HT1080 (cell line): ENCODE results near the gene ROGDI. TPM values are rescaled to one million over a fixed set of nuclear protein-coding genes. Genes with fewer than 3 reads are reported as not detected.

Source experiments
- DNase-seq: peaks from one replicate; pipeline ENCODE4 v3.0.0-alpha.2; 2015; ENCODE audit warnings: low read depth
- total RNA-seq: library from RNA; depleted of rRNA; stranded (reverse); fragments of >200 nt; shearing (Covaris generic); gene quantifications from 2 replicates; pipeline ENCODE4 v1.2.3, GENCODE V29; 2014

Gene ROGDI
- total RNA-seq, 1 experiment from 2014 or later: 5.7 TPM

DNA sequence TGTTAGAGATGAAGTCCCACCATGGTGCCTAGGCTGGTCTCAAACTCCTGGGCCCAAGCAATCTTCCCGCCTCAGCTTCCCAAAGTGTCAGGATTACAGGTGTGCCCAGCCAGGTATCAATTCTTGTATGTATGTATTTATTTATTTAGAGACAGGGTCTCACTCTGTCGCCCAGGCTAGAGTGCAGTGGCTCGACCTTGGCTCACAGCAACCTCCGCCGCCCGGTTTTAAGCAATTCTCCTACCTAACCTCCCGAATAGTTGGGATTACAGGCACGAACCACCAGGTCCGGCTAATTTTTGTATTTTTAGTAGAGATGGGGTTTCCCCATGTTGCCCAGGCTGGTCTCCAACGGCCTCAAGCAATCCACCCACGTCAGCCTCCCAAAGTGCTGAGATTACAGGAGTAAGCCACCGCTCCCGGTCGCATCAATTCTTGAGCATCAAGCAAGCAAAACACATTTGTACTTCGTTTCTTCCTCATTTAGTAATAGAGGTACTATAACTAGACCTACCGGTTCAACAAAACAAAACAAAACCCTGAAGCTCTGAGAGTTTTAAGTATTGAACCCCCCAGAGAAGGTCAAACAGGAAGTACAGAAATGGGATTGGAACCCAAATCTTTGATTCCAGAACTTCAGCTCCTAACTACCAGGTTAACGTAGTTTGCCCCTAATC is 34.4 kb downstream of the ROGDI start:
- DNase-seq: no peak

DNA sequence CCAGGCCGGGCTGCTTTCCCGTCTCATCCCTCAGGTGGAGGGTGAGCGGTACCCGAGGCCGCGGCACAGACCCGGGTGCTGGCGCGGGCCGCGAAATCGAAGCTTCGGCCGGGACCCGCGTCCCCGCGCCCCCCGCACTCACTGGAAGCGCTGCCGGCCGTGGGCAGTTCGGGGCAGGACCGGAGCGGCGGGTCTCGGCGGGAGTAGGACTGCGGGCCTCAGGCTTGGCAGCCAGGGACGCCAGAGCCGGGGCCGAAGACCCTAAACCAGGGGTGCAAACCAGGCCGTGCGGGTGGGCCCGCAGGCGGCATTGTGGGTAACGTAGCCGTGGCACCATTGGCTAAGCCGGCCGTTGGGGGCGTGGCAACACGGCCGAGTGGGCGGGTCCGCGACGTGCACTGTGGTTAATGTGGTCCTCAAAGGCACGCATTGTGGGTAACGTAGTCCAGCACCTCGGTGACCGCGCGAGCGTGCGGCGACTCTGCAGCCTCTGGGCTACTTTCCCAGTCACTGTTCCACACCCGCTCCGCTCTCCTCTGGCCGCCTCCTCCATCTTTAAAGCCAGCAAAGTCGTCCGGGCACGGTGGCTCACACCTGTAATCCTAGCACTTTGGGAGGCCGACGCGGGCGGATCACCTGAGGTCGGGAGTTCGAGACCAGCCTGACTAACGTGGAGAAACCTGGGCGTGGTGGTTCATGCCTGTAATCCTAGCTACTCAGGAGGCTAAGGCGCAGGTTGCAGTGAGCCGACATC is 35.4 kb downstream of the ROGDI start, which contains the start of gene ZNF500:
ZNF500 (minus strand) TSS at position 288 of the 754 bp plus-strand sequence. CDS start 1,184 bp downstream, outside the sequence.
- peak; percentile 95 for DNase-seq

DNA sequence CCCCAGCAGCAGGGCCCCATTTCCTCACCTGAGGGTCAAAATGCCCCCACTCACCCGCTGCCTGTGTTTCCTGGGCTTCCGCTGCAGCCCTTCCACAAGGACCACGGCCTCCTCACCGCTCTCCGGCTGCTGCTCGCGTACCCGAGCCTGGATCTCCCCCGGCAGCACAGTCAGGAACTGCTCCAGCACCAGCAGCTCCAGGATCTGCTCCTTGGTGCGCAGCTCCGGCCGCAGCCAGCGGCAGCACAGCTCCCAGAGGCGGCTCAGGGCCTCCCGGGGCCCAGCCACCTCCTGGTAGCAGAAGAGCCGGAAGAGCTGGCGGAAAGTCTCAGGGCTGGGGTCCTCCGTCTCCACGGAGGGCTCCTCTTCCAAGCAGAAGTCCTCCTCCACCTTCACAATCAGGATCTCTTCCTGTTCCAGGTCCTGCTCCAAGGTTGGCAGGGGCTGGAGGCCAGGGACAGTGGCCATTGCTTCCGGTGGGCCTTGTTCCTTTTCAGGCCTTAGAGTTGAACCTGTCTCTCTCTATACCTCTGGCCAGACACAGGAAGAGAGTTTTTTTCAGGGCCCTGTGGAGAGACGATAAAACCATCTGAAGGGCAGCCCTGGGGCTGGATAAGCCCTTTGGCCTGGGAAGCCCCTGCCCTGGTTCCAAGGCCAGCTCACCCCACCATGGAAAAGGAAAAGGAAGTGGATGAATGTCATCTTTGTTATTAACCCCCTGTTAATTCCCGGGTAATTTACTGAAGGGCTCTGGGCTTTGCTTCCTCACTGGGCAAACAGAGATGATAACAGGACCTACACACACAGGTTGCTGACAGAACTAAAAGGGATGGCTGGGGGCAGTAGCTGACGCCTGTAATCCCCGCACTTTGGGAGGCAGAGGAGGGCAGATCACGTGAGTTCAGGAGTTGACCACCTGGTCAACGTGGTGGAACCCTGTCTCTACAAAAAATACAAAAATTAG is 36.6 kb downstream of the ROGDI start:
- no peak for DNase-seq

DNA sequence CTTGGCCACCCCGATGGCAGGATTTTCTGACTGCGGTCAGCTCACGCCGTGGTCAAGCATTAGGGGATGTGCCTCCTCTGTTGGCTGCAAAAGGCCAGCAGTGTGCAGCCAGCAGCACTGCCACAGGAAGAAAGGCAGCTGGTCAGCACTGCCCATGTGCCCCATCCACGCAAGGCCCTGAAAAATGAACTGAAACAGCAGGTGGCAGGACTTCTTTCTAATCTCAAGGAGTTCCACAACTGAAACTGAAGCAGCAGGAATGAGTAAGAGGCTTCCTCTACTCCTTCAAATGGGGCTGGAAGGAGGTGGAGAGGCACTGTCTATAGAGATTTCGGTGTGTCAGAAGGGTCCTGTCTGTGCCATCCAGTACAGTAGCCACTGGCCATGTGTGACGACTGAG is 38.6 kb downstream of the ROGDI start:
- no peak for DNase-seq

DNA sequence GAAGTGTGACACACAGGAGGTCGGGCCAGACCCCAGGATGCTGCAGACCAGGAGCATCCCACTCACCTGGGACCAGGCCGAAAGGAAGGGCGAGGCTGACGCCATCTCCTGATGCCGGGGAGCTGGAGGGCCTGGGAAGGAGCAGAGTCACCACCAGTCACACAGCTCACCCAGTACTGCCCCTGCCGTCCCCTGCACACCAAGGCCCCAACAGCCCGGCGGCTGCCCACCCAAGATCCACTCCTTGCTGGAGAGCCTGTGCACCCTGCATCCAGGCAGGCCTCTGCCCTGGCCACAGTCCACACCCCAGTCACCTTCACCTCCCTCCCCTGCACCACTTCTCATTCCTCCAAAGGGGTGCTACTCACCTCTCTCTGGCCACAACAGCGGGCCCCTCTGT is 40.2 kb downstream of the ROGDI start:
- no peak for DNase-seq

DNA sequence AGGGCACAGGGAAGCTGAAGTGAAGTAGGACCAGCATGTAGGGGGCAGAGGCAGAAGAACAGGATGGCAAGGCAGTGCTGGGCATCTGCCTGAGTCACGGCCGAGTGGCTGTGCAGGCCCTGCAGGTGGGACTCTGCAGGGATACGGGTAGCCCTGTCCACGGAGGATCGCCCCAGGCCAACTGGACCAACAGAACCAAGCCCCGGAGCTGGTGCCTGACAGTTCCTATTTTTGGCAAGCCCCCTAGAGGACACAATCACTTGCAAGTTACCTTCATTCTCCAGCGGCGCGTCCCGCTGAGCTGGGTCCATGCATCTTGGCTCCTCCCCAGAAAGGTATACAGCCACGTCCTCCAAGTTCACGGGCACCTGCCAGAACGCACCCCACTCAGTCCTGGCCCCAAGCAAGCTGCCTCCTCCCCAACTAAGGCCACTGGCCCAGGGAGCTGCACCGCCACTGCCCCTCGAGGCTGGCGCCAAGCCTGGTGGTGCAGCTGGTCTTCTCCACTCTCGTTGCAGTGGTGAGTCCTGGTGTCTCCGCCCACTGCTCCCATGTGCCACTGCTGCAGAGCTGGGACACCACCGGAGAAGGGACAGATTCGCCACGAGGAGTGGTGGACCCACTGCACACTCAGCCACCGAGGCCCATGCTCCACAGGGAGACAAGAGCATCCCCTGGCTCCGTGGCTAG is 42.1 kb downstream of the ROGDI start:
- DNase-seq: no peak

DNA sequence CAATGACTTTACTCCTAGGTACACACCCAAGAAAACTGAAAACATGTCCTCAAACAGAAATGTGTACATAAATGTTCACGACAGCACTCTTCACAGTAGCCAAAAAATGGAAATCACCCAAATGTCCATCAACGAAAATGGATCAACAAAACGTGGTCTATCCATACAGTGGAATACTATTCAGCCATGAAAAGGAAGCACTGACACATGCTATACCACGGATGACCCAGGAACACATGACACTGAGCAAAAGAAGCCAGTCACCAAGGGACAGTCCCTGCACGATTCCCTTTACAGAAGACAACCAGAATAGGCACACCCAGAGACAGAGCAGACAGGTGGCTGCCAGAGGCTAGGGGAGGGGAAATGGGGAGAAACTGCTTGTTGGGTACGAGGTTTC is 46.7 kb downstream of the ROGDI start:
- no peak for DNase-seq

DNA sequence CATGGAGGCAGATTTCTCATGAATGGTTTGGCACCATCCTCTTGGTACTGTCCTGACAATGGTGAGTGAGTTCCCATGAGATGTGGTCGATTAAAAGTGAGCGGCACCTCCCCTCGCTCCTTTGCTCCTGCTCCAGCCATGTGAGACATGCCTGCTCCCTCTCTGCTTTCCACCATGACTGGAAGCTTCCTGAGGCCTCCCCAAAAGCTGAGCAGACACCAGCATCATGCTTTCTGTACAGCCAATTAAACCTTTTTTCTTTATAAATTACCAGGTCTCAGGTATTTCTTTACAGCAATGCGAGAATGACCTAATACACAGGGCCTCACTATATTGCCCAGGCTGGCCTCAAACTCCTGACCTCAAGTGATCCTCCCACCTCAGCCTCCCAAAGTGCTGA is 47.6 kb downstream of the ROGDI start:
- DNase-seq: no peak

DNA sequence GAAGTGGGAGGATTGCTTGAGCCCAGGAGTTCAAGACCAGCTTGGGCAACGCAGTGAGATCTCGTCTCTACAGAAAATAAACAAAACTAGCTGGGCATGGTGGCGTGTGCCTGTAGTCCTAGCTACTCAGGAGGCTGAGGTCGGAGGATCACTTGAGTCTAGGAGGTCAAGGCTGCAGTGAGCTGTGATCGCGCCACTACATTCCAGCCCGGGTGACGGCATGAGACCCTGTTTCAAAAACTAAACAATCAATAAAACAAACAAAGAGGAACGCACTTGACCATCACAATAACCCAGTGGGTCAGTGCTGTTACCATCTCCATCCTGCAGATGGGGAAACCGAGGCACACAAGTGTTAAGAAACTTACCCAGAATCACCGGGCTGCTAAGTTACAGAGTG is 49.2 kb downstream of the ROGDI start:
- DNase-seq: no peak

DNA sequence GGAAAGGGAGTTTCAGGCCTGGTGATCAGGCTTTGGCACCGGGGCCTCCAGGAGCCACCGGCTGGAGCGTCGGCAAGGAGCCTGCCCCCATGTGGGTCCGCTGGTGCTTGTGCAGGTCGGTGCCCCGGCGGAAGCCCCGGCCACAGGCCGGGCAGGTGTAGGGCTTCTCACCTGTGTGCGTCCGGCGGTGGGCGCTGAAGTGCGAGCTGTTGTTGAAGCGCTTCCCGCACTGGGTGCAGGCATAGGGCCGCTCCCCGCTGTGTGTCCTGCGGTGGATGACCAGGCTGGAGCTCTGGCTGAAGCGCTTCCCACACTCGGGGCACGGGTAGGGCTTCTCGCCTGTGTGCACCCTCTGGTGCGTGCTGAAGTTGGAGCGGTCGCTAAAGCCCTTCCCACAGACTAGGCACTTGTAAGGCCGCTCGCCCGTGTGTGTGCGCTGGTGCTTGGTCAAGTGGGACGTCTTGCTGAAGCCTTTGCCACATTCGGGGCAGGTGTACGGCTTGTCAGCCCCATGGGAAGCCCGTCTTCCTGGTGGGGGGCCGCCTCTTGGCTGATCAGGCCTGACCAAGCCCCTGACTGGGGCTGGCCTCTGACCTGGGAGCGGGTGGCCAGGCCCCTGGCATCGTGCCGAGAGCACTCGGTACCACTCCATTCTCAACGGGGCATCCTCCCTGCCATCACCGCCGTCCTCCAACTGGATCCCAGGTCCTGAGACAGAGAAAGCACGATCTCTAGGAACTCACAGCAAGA is 49.9 kb downstream of the ROGDI start:
- DNase-seq: no peak

DNA sequence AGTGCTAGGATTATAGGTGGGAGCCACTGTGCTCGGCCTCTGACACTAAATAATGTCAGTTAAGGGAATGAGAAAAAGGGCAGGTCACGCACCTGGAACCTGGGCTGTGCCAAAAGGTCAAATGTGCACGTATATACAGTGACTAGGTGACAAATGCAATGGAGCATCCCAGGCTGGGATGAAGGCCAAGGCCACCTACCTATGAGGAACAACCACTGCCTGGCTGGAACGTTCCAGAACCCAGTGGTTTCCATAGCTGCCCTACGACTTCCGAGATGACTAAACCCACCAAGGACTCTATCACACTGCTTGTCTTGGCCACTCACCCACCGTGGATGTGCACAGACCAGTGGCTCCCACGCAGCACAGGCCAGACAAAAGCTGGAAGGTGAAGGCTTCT is 51.5 kb downstream of the ROGDI start:
- DNase-seq: no peak

DNA sequence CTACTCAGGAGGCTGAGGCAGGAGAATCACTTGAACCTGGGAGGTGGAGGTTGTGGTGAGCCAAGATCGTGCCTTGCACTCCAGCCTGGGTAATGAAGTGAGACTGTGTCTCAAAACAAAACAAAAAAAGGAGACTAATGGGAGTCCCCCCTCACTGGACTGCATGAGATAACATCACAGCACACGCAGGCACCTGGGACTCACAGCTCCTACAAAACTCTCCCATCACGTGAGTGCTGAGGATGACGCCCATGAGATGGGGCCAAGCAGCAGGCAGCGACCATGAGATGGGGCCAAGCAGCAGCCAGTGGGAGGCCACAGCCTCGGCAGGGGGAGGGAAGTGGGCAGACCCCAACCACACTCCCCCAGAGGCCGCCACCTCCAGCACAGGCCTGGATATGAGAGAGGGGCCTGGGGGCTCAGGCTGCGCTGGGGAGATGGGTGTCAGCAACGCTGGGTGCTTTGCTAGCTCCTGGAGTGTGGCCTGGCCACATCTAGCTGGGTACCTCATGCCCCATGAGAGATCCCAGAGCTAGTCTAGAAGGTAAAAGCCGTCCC is 52.7 kb downstream of the ROGDI start:
- DNase-seq: no peak

DNA sequence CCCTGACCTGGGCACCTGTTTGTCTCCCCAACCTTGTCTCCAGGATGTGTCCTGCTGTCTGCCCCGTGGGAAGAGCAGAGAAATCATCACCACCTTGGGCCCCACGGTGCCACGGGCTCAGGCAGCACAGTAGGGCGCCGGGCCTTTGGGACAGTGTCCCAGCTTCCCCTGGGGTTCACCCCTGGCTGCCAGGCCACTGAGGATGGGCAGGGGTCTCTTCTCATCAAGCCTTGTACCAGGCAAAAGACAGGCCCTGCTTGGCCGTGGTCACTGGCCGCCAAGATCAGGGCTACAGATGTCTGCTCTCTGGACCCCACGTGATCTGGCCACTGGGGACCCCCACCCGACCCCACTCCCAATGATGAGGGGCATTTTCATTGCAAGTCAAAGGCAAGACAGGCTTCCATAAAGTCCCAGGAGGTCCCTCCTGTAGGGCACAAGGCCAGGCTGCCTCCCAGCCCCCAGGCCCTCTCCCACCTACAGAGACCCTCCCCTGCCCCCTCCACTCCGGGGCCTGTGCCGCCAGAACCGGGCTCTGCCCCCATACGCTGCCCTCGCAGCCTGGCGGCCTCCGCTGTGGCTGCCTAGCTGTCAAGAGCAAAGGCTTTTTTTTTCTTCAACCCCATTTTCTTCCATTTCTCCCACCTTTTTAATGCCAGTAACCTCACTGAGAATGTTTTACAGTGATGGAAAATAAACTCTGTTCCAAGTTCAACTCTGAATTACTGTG is 53.6 kb downstream of the ROGDI start:
- no peak for DNase-seq

DNA sequence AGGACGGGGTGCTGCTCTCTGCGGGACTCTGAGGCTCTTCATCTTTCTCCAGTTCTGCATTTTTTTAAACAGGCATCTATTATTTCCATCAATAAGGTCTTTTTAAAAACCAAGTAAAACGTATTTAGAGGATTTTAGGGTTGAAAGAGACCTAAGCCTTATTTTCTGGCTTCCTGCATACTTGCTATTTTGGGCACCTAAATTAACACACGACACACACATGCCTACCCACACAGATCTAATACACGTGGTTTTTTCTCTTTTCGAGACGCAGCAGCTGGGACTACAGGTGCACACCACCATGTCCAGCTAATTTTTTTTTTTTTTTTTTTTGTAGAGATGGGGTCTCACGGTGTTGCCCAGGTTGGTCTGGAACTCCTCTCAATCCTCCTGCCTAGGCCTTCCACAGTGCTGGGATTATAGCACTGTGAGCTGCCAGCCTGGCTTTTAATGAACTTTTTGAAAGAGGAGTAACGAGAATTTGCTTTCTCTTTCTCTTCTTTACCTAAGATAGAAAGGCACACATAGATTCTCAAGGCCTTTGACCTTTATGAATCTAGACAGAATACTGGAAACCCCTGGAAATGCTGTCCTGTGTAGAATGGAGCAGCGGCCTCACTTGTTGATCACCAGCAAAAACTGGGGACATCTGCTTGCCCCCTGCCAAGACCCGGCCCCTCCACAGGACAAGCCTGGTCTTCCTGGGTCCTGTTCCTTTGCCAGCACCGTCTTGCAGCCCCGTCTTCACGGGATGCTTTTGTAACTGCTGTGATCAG is 54.3 kb downstream of the ROGDI start:
- DNase-seq: no peak

DNA sequence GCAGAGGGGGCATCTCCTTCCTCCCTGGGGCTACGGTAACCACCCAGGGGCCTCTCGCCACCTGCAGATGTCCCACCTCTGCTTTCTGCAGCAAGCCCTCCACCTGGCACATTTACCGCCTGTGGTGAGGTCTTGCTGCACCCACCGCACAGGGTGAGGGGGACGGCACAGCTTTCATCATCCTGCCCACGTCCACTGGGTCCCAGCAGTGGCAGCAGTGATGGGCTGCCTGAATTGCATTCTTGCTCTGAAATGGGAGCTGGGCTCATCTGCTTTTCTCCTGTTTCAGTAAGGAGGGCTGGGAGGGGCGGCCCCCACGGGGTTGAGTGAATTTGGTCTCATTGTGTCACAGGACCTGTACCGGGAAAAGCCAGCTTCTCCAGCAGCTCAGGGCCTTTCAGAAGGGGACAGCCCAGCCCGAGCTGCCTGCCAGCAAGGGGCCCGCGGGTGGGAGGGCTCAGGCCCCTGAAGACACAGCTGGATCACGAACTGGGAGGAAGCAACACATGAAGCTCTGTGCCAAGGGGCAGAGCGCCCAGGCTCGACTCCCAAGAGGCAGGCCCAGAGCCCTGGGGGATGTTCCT is 55.4 kb downstream of the ROGDI start:
- no peak for DNase-seq
